ENCODE measurements around the gene PLEKHN1.

DNA sequence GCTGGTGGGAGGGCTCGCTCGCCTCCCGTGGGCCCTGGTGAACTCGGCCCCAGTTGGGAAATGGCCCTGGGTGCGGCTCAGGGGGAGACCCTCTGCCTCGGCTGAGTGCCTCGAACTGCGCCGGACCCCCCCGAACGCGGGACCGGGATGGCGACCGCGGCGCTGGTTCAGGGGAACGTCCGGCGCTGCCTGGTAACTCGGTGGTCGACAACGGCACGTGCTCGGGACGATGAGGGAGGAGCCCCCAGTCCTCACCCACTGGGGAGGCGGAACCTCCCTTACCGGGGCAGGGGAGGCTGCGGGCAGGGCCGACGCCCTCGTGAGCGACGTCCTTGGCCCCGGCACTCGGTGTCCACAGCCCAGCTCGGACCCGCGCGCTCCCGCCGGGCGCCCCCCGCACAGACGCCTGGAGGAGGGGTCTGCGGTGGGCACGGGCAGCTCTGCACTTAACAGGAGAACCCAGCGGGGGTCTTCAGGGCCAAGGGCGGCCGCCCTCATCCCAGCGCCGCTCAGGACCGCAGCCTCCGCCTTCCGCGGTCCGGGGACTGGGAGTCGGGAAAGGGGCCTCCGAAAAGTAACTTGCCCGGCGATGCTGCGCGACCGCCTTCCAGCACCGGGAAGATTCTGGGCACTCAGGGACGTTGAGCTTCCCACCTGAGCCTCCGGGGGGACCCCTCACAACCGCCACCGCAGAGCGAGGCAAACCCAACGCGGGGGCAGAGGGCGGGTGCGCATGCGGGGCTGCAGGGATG is 31.9 kb downstream of the PLEKHN1 start:
- TF ChIP-seq NFIC (IDR thresholded peaks at IDR 0.05; ENCODE audit: borderline replicate concordance) (no peak), SMC3 (IDR thresholded peaks at IDR 0.05; ENCODE audit: low read depth, low read length) (no peak), GABPA (IDR thresholded peaks at IDR 0.05; ENCODE audit: low read depth) (no peak), EP300 (IDR thresholded peaks at IDR 0.05; ENCODE audit: borderline replicate concordance in 1 of 2, low read depth in 1 of 2, low read length in 1 of 2) (no peak), RCOR1 (IDR thresholded peaks at IDR 0.05; ENCODE audit: low read length) (no peak), SIN3A (IDR thresholded peaks at IDR 0.05; ENCODE audit: borderline replicate concordance, low read depth, low read length) (no peak), RFX5 (IDR thresholded peaks at IDR 0.05; ENCODE audit: low read length) (no peak), TEAD4 (IDR thresholded peaks at IDR 0.05; ENCODE audit: borderline replicate concordance, insufficient read depth) (no peak)
- TF ChIP-seq, protein P1, sequence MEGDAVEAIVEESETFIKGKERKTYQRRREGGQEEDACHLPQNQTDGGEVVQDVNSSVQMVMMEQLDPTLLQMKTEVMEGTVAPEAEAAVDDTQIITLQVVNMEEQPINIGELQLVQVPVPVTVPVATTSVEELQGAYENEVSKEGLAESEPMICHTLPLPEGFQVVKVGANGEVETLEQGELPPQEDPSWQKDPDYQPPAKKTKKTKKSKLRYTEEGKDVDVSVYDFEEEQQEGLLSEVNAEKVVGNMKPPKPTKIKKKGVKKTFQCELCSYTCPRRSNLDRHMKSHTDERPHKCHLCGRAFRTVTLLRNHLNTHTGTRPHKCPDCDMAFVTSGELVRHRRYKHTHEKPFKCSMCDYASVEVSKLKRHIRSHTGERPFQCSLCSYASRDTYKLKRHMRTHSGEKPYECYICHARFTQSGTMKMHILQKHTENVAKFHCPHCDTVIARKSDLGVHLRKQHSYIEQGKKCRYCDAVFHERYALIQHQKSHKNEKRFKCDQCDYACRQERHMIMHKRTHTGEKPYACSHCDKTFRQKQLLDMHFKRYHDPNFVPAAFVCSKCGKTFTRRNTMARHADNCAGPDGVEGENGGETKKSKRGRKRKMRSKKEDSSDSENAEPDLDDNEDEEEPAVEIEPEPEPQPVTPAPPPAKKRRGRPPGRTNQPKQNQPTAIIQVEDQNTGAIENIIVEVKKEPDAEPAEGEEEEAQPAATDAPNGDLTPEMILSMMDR (IDR thresholded peaks at IDR 0.05): no peak

Data from SK-N-SH (cell line).